HepG2 (cell line): ENCODE measurements around the gene WTAP. TPM values are rescaled to one million over a fixed set of nuclear protein-coding genes. Genes with fewer than 3 reads are reported as not detected.

Experiments
- BCL6 ChIP-seq: IDR thresholded peaks from 2 replicates; pipeline ENCODE4 v1.6.1; 2016; ENCODE audit warnings: missing genetic modification reagents, missing compliant biosample characterization
- BRCA1 ChIP-seq: sonication (generic); formaldehyde crosslinking; IDR thresholded peaks from 2 replicates; pipeline ENCODE4 v1.4.0; 2020; ENCODE audit warnings: missing genetic modification reagents
- RNF219 ChIP-seq: sonication (generic); formaldehyde crosslinking; IDR thresholded peaks from 2 replicates; pipeline ENCODE4 v1.5.0; 2020; ENCODE audit warnings: mild to moderate bottlenecking, missing genetic modification reagents
- SMARCE1 ChIP-seq: fragments of 450-650 bp; IDR thresholded peaks from 2 replicates; pipeline ENCODE4 v1.6.1; 2017; ENCODE audit warnings: borderline replicate concordance
- SRSF1 ChIP-seq: fragments of 200-400 bp; formaldehyde crosslinking; optimal IDR thresholded peaks from 2 replicates; pipeline ENCODE3; 2017; ENCODE audit warnings: mild to moderate bottlenecking, low read depth, low read length, moderate library complexity
- ZBTB2 ChIP-seq: sonication (generic); formaldehyde crosslinking; IDR thresholded peaks from 2 replicates; pipeline ENCODE4 v1.8.0; 2022; ENCODE audit warnings: low read depth, missing genetic modification reagents
- ZNF382 ChIP-seq: sonication (generic); formaldehyde crosslinking; IDR thresholded peaks from 2 replicates; pipeline ENCODE4 v1.5.0; 2020; ENCODE audit warnings: missing genetic modification reagents, mild to moderate bottlenecking, borderline replicate concordance
- ZNF414 ChIP-seq: sonication (generic); formaldehyde crosslinking; IDR thresholded peaks from 2 replicates; pipeline ENCODE4 v1.5.0; 2020; ENCODE audit warnings: missing genetic modification reagents
- ZNF432 ChIP-seq: sonication (generic); formaldehyde crosslinking; IDR thresholded peaks from 2 replicates; pipeline ENCODE4 v1.5.0; 2020; ENCODE audit warnings: missing genetic modification reagents, mild to moderate bottlenecking, borderline replicate concordance
- polyA plus RNA-seq, 8 experiments: library from polyadenylated mRNA; depleted of rRNA in 3 of 8; stranded (reverse) in 7 of 8; unstranded in 1 of 8; fragments of >200 nt; fragmentation: Illumina TruSeq in 4 of 8; extraction: Trizol in 4 of 8; gene quantifications; 2 replicates each; pipeline versions ENCODE4 v1.2.1 to v1.2.3, GENCODE V29; 2011 to 2016; ENCODE audit warnings: low read depth in 4 of 8, missing spikeins in 1 of 8, mixed read lengths in 1 of 8; ENCODE audit not compliant: insufficient read depth in 1 of 8
- total RNA-seq, 5 experiments: library from RNA; depleted of rRNA; stranded (reverse); fragments of >200 nt; fragmentation: Illumina TruSeq; extraction: Trizol; gene quantifications; 2 replicates each; pipeline ENCODE4 v1.2.3, GENCODE V29; 2016; ENCODE audit warnings: low read depth in 1 of 5
- TF ChIP-seq, protein P1 (sequence below): sonication (generic); formaldehyde crosslinking; IDR thresholded peaks from 2 replicates; pipeline ENCODE4 v1.4.0; 2020; ENCODE audit warnings: missing genetic modification reagents
- TF ChIP-seq, protein P2 (sequence below): IDR thresholded peaks from 2 replicates; pipeline ENCODE4 v1.6.1; 2016; ENCODE audit warnings: missing biosample characterization, missing genetic modification reagents, low read depth
- TF ChIP-seq, protein P3 (sequence below): sonication (generic); formaldehyde crosslinking; IDR thresholded peaks from 2 replicates; pipeline ENCODE4 v1.8.0; 2022; ENCODE audit warnings: missing genetic modification reagents, mild to moderate bottlenecking, inconsistent platforms, borderline replicate concordance
- TF ChIP-seq, protein P4 (sequence below): sonication (generic); formaldehyde crosslinking; IDR thresholded peaks from 2 replicates; pipeline ENCODE4 v1.4.0; 2020; ENCODE audit warnings: missing genetic modification reagents, borderline replicate concordance

Gene WTAP
- total and polyA plus RNA-seq, 2 of the 13 experiments (the other 11 are each of a cell fraction or from before 2014, with no cell fraction given), result 31.6 to 167 TPM

DNA sequence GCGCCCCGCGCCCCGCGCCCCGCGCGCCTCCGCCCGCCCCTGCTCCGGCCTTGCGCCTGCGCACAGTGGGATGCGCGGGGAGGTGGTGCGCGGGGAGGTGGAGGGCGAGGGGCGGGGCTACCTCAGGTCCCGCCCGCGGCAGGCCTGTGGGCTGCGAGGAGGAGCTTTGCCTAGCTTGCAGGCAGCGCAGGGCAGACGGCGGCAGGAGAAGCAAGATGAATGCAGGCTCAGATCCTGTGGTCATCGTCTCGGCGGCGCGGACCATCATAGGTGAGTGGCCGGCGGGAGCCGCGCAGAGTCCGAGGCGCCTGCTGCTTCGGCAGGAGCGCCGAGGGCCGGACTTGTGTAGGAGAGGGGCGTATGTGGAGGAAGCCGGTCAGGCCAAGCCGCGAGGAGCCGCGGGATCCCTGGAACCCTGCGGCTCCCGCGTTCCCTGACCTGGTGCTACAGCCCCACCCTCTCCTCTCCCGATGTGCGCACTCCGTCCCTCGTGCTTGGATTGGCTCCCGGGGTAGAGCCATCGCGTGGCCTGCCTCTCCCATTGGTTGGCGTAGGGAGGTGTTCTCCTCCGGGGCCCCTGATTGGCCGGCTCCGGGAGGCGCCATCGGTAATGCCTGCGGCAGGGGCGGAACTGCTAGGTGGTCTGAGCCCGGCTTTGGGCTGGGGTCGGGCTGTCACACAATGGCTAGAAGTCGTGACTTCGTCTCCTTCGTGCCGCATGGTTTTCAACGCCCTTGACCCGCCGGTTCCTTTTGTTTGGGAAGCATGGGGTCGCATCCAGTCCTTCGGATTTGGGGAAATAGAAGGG, 34.8 kb downstream of the WTAP start, which contains the start of gene ACAT2 (continued):
- TF ChIP-seq, protein P1, sequence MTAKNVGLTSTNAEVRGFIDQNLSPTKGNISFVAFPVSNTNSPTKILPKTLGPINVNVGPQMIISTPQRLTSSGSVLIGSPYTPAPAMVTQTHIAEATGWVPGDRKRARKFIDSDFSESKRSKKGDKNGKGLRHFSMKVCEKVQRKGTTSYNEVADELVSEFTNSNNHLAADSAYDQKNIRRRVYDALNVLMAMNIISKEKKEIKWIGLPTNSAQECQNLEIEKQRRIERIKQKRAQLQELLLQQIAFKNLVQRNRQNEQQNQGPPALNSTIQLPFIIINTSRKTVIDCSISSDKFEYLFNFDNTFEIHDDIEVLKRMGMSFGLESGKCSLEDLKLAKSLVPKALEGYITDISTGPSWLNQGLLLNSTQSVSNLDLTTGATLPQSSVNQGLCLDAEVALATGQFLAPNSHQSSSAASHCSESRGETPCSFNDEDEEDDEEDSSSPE (CRISPR knock-in tag), result peak; percentile 87; the same call in 1 of the 2 replicates
- TF ChIP-seq BRCA1 (CRISPR knock-in tag) (peak; percentile 82), ZNF414 (CRISPR knock-in tag) (peak; percentile 93; the same call in 1 of the 2 replicates), BCL6 (CRISPR knock-in tag) (no peak), ZBTB2 (CRISPR knock-in tag) (no peak; the same call in 1 of the 2 replicates), ZNF382 (no peak), SMARCE1 (no peak), RNF219 (CRISPR knock-in tag) (0 out of 2 replicates have a peak, but pooled peaks have one; percentile 57), SRSF1 (peak; percentile 75), ZNF432 (CRISPR knock-in tag) (0 out of 2 replicates have a peak, but pooled peaks have one; percentile 71)
- TF ChIP-seq, protein P2, sequence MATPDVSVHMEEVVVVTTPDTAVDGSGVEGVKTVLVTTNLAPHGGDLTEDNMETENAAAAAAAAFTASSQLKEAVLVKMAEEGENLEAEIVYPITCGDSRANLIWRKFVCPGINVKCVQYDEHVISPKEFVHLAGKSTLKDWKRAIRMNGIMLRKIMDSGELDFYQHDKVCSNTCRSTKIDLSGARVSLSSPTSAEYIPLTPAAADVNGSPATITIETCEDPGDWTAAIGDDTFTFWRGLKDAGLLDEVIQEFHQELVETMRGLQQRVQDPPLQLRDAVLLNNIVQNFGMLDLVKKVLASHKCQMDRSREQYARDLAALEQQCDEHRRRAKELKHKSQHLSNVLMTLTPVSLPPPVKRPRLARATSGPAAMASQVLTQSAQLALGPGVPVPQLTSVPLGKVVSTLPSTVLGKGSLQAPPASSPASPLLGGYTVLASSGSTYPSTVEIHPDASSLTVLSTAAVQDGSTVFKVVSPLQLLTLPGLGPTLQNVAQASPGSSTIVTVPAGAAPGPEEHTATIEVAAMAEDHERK (CRISPR knock-in tag), result no peak; the same call in 1 of the 2 replicates
- TF ChIP-seq, protein P3, sequence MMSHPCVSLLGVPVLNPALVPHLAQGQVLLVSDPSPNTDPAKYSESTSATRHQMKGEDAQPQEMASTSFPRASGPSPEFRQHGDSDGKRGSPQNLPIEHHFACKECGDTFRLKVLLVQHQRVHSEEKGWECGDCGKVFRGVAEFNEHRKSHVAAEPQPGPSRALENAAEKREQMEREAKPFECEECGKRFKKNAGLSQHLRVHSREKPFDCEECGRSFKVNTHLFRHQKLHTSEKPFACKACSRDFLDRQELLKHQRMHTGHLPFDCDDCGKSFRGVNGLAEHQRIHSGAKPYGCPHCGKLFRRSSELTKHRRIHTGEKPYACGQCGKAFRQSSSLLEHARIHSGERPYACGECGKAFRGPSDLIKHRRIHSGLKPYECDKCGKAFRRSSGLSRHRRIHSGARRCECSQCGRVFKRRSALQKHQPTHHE, result peak; percentile 89
- TF ChIP-seq, protein P4, sequence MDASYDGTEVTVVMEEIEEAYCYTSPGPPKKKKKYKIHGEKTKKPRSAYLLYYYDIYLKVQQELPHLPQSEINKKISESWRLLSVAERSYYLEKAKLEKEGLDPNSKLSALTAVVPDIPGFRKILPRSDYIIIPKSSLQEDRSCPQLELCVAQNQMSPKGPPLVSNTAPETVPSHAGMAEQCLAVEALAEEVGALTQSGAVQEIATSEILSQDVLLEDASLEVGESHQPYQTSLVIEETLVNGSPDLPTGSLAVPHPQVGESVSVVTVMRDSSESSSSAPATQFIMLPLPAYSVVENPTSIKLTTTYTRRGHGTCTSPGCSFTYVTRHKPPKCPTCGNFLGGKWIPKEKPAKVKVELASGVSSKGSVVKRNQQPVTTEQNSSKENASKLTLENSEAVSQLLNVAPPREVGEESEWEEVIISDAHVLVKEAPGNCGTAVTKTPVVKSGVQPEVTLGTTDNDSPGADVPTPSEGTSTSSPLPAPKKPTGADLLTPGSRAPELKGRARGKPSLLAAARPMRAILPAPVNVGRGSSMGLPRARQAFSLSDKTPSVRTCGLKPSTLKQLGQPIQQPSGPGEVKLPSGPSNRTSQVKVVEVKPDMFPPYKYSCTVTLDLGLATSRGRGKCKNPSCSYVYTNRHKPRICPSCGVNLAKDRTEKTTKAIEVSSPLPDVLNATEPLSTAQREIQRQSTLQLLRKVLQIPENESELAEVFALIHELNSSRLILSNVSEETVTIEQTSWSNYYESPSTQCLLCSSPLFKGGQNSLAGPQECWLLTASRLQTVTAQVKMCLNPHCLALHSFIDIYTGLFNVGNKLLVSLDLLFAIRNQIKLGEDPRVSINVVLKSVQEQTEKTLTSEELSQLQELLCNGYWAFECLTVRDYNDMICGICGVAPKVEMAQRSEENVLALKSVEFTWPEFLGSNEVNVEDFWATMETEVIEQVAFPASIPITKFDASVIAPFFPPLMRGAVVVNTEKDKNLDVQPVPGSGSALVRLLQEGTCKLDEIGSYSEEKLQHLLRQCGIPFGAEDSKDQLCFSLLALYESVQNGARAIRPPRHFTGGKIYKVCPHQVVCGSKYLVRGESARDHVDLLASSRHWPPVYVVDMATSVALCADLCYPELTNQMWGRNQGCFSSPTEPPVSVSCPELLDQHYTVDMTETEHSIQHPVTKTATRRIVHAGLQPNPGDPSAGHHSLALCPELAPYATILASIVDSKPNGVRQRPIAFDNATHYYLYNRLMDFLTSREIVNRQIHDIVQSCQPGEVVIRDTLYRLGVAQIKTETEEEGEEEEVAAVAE (CRISPR knock-in tag), result peak; percentile 92
